Pons (tissue), 1 donor: ENCODE measurements around the gene MYO1A.
"Not testable (repeated sequence)": the region's sequence is repeated elsewhere in the genome, so short reads cannot be mapped to it uniquely, and the experiment has no call there.

Experiments
- DNase-seq: peaks from one replicate; pipeline ENCODE4 v3.0.0-alpha.2; 2016; ENCODE audit warnings: low spot score

The MYO1A gene

GRCh38 chr12:56993346-56993745 is 56.6 kb downstream of the MYO1A start:
- no peak for DNase-seq

DNA sequence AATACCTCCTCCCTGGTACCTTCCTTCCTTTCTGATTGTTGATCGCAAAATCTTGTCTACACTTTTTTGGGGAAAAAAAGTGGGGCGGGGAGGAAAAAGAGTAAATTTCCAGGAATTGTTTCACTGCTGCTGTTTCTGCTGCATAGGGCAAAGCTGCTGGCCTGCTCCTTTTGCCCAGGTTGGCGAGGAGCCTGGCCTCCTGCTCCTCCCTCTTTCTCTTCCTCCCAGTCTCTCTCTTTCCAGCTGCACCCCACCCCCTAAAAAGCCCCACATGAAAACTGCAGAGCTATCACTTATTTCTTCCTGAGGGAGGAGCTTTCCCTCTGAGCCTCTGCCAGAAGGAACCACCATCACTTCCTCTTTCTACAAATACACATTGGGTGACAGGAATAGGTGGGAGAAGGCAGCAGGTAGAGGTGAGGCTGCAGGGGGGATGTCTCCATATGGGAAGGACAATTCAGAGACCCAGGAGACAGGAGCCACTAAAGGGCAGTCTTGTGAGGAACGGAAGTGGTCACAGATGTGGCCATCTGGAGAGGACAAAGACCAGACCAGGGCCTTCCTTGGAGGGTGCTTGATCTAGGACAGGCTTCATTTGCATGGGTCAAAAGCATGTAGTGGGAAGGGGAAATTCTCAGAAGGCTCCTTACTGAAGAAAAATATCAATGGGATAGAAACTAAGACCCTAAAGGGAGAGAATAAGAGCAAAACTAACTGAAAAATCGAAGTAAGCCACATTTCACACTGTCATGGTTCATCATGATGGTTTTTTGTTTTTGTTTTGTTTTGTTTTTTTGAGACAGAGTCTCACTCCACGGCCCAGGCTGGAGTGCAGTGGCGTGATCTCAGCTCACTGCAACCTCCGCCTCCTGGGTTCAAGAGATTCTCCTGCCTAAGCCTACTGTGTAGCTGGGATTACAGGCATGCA is 58.3 kb downstream of the MYO1A start:
- DNase-seq, result peak; percentile 78

- DNase-seq, result no peak
Measured at GRCh38 chr12:56990648-56991318, 59.1 kb downstream of the MYO1A start.

GRCh38 chr12:56989861-56990610 is 59.9 kb downstream of the MYO1A start:
- DNase-seq, result no peak

GRCh38 chr12:56988207-56988739 is 61.7 kb downstream of the MYO1A start:
- no peak for DNase-seq

- peak; percentile 72 for DNase-seq
Measured at GRCh38 chr12:56987551-56988053, 62.3 kb downstream of the MYO1A start.

DNA sequence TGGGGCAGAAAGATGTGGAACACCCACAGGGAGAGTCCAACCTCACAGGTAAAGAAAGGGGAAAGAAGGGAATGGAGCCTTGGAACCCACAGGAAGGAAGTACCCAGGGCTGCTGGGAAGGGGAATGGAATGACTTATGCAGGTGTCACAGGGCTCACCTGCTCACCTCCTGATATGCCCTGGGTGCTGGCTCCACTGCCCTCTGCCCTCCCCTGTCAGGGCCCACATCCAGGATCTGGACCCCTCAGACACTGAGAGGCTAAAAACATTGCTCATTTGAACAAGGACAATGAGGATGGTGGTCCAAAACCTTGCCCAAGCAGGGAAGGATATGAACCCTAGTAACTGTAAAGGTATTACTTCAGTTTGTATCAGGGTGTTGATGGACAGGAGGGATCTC is 62.9 kb downstream of the MYO1A start:
- DNase-seq, result no peak

DNA sequence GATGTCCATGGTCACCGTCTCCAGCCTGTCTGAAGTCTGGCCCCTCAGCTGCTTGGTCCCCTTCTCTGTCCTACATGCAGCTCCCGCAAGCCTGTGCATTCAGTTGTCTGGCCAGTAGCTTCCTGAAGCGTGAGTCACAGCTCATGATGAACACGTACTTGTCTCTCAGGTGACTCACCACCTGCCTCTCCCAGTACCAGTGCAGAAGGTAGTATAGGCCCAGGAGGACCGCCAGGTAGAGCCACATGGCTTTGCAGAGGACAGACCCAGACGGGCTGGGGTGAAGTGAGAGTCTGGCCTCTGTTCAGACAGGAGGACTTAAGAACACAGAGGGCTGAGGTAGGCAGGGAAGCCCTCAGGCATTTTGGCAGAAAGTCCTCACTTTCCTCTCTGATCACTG is 64.2 kb downstream of the MYO1A start:
- DNase-seq, result not testable (repeated sequence)

- DNase-seq, result no peak
Measured at GRCh38 chr12:56983386-56983785, 66.5 kb downstream of the MYO1A start.

DNA sequence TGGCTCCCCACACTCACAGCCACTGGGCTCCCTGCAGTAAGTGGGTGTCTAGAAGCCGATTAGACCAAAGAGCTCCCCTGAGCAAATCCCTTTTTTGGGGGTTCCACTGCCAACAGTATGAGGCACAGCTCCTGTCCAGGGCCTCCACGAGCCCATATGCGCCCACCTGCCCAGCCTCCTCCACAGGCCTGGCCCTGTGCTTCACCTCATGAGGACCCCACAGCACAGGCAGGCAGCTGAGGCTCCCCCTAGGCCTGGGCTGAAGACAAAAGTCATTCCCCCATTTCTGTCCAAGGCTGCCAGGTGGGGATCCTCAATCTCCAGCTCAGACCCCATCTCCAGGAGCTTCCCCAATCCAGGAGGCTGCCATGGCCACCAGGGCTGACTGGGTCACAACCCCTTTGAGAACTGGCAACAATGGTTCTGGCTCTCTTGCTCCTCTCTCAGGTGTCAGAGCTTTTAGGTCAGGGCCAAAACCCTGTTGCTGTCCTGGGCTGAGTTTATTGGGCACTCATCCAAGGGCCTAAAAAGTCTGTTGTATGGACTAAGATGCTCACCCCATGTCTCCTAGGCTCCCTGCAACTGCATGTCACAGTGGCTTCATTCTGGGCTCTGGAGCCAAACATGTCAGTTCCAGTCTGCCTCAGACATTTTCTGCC is 67.2 kb downstream of the MYO1A start:
- DNase-seq, result not testable (repeated sequence)

- DNase-seq, result no peak
Measured at GRCh38 chr12:56980941-56981530, 68.9 kb downstream of the MYO1A start.

DNA sequence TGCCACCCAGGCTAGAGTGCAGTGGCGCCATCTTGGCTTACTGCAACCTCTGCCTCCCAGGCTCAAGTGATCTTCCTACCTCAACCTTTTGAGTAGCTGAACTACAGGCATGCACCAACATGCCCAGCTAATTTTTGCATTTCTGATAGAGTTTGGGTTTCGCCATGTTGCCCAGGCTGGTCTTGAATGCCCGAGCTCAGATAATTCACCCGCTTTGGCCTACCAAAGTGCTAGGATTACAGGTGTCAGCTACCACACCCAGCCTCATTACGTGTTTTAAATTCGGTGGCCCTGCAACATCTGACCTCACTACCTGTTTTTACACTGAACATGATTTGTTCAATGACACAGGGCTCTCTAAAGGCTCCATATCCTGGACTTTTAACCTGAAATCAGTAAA is 69.7 kb downstream of the MYO1A start:
- DNase-seq, result no peak

GRCh38 chr12:56979628-56980027 is 70.3 kb downstream of the MYO1A start:
- no peak for DNase-seq
